WTC11 (cell line): ENCODE measurements around the gene ACOX2. TPM values are rescaled to one million over a fixed set of nuclear protein-coding genes. Genes with fewer than 3 reads are reported as not detected.

Experiments used
- ATAC-seq: fragments of 200-7000 bp; cut with Tn5 transposase; 2 replicates; pipeline ENCODE4 v1.10.0; 2021; ENCODE audit warnings: mild to moderate bottlenecking, moderate library complexity
- CTCF ChIA-PET: fragments of 300-600 bp; sonication (Branson Sonifier 250); formaldehyde crosslinking; loops from one replicate; lab custom pipeline; 2021; ENCODE audit warnings: antibody characterized with exemption; lab: Charles Lee
- POLR2A ChIA-PET: fragments of 350-600 bp; sonication (Branson Sonifier 250); formaldehyde crosslinking; loops from one replicate; lab custom pipeline; 2021; ENCODE audit warnings: antibody characterized with exemption; lab: Charles Lee
- DNase-seq: peaks from one replicate; pipeline ENCODE4 v3.0.0; 2021; ENCODE audit warnings: low spot score
- H3K27ac Mint-ChIP-seq: 2 replicates; pipeline ENCODE4 v1.8.0; 2021; ENCODE audit warnings: mixed read lengths
- H3K27me3 Mint-ChIP-seq: 2 replicates; pipeline ENCODE4 v1.8.0; 2021; ENCODE audit warnings: low read depth, mild to moderate bottlenecking, moderate library complexity, mixed read lengths
- H3K36me3 Mint-ChIP-seq: 2 replicates; pipeline ENCODE4 v1.8.0; 2021; ENCODE audit warnings: mixed read lengths
- H3K4me1 Mint-ChIP-seq: 2 replicates; pipeline ENCODE4 v1.8.0; 2022; ENCODE audit warnings: mixed read lengths
- H3K4me3 Mint-ChIP-seq: 2 replicates; pipeline ENCODE4 v1.8.0; 2021; ENCODE audit warnings: mild to moderate bottlenecking, moderate library complexity, mixed read lengths
- H3K9me3 Mint-ChIP-seq: 2 replicates; pipeline ENCODE4 v1.8.0; 2021; ENCODE audit warnings: mixed read lengths
- ATF1 ChIP-seq: sonication (generic); formaldehyde crosslinking; IDR thresholded peaks from 2 replicates; pipeline ENCODE4 v1.8.1; 2023; ENCODE audit warnings: mild to moderate bottlenecking, moderate library complexity, missing genetic modification reagents
- ATF6 ChIP-seq: sonication (generic); formaldehyde crosslinking; IDR thresholded peaks from 2 replicates; pipeline ENCODE4 v1.8.1; 2023; ENCODE audit warnings: mild to moderate bottlenecking, missing genetic modification reagents
- CBFB ChIP-seq: sonication (generic); formaldehyde crosslinking; IDR thresholded peaks from 2 replicates; pipeline ENCODE4 v1.8.1; 2022; ENCODE audit warnings: mild to moderate bottlenecking, low read depth, missing genetic modification reagents
- E2F5 ChIP-seq: sonication (generic); formaldehyde crosslinking; IDR thresholded peaks from 2 replicates; pipeline ENCODE4 v1.8.1; 2022; ENCODE audit warnings: mild to moderate bottlenecking, moderate library complexity, missing genetic modification reagents
- ETV6 ChIP-seq: sonication (generic); formaldehyde crosslinking; IDR thresholded peaks from 2 replicates; pipeline ENCODE4 v1.8.1; 2022; ENCODE audit warnings: mild to moderate bottlenecking, missing genetic modification reagents
- FOXJ3 ChIP-seq: sonication (generic); formaldehyde crosslinking; IDR thresholded peaks from 2 replicates; pipeline ENCODE4 v1.9.0; 2021; ENCODE audit warnings: missing genetic modification reagents, mild to moderate bottlenecking, borderline replicate concordance
- FOXP4 ChIP-seq: sonication (generic); formaldehyde crosslinking; IDR thresholded peaks from 2 replicates; pipeline ENCODE4 v1.8.0; 2022; ENCODE audit warnings: mild to moderate bottlenecking, missing genetic modification reagents
- HMGA2 ChIP-seq: fragments of 250-450 bp; sonication (Bioruptor Pico); IDR thresholded peaks from 2 replicates; pipeline ENCODE4 v1.4.0; 2021; ENCODE audit warnings: mild to moderate bottlenecking, moderate library complexity
- HMGXB4 ChIP-seq: sonication (generic); formaldehyde crosslinking; IDR thresholded peaks from 2 replicates; pipeline ENCODE4 v1.8.1; 2023; ENCODE audit warnings: mild to moderate bottlenecking, moderate library complexity, missing genetic modification reagents
- MXD4 ChIP-seq: fragments of 250-450 bp; sonication (Bioruptor Pico); IDR thresholded peaks from 2 replicates; pipeline ENCODE4 v1.8.0; 2021; ENCODE audit warnings: mild to moderate bottlenecking, moderate library complexity, borderline replicate concordance
- OVOL2 ChIP-seq: fragments of 250-450 bp; sonication (Bioruptor Pico); IDR thresholded peaks from 2 replicates; pipeline ENCODE4 v1.9.0; 2021; ENCODE audit warnings: mild to moderate bottlenecking, borderline replicate concordance
- PRDM15 ChIP-seq: sonication (generic); formaldehyde crosslinking; IDR thresholded peaks from 2 replicates; pipeline ENCODE4 v1.8.0; 2022; ENCODE audit warnings: missing genetic modification reagents
- SOX15 ChIP-seq: fragments of 250-450 bp; sonication (Bioruptor Pico); IDR thresholded peaks from 2 replicates; pipeline ENCODE4 v1.9.0; 2021; ENCODE audit warnings: mild to moderate bottlenecking
- STAT6 ChIP-seq: sonication (generic); formaldehyde crosslinking; conservative IDR thresholded peaks from 2 replicates; pipeline ENCODE4 v1.8.1; 2023; ENCODE audit warnings: mild to moderate bottlenecking, low read depth, missing genetic modification reagents, moderate library complexity
- TEAD4 ChIP-seq: sonication (generic); formaldehyde crosslinking; IDR thresholded peaks from 2 replicates; pipeline ENCODE4 v1.8.0; 2022; ENCODE audit warnings: mild to moderate bottlenecking, missing genetic modification reagents
- ZNF317 ChIP-seq: sonication (generic); formaldehyde crosslinking; IDR thresholded peaks from 2 replicates; pipeline ENCODE4 v1.8.1; 2023; ENCODE audit warnings: low read depth, mild to moderate bottlenecking, moderate library complexity, missing genetic modification reagents, borderline replicate concordance
- ZNF423 ChIP-seq: fragments of 250-450 bp; sonication (Bioruptor Pico); IDR thresholded peaks from 2 replicates; pipeline ENCODE4 v2.1.2; 2022; ENCODE audit warnings: mild to moderate bottlenecking, moderate library complexity
- ZNF425 ChIP-seq: fragments of 250-450 bp; sonication (Bioruptor Pico); conservative IDR thresholded peaks from 2 replicates; pipeline ENCODE4 v1.9.0; 2021; ENCODE audit warnings: mild to moderate bottlenecking
- total RNA-seq: library from RNA; stranded (reverse); gene quantifications from 3 replicates; pipeline ENCODE4 v1.2.3, GENCODE V29; 2021

ACOX2 gene
- total RNA-seq, 1 experiment from 2014 or later = 1.1 TPM

- Mint-ChIP-seq H3K9me3 (peaks cover 3% of the 10 kb centered on the region), H3K4me3 (no peak overlapping the region), H3K27ac (no peak overlapping the region), H3K36me3 (no peaks in the 10 kb centered on the region), H3K27me3 (peaks cover 13% of the 10 kb centered on the region), H3K4me1 (peaks cover 12% of the 10 kb centered on the region)
- ChIA-PET CTCF (interaction anchor here (1.0 to 1.3 kb wide), 2 partner anchors 9 to 176 kb away, joined by 3 to 5 read pairs; partner anchors contain the start of genes HTD2 and KCTD6), POLR2A (no interaction called here)
- ATAC-seq (no peak), DNase-seq (no peak)
- TF ChIP-seq TEAD4 (CRISPR knock-in tag) (no peak), MXD4 (CRISPR knock-in tag) (no peak), FOXJ3 (no peak), ATF6 (CRISPR knock-in tag) (no peak), ATF1 (CRISPR knock-in tag) (no peak), STAT6 (CRISPR knock-in tag) (no peak), CBFB (CRISPR knock-in tag) (no peak), SOX15 (CRISPR knock-in tag) (no peak), ZNF317 (no peak)
Observed at GRCh38 chr3:58482917-58483636, 53.9 kb downstream of the ACOX2 start.

GRCh38 chr3:58480309-58480708 is 56.7 kb downstream of the ACOX2 start:
- Mint-ChIP-seq H3K4me3 (no peak overlapping the region), H3K27me3 (no peaks in the 10 kb centered on the region), H3K36me3 (no peaks in the 10 kb centered on the region), H3K27ac (no peak overlapping the region), H3K9me3 (peaks cover 3% of the 10 kb centered on the region), H3K4me1 (0 out of 2 replicates have a peak, but pooled peaks cover 3% of the 10 kb centered on the region)
- CTCF ChIA-PET = interaction anchor here (1.1 to 1.4 kb wide), 2 partner anchors 12 to 17 kb away, joined by 3 to 6 read pairs; partner anchors contain the start of gene KCTD6
- ATAC-seq (no peak), DNase-seq (no peak)
- POLR2A ChIA-PET = no interaction called here
- TF ChIP-seq HMGA2 (CRISPR knock-in tag) (no peak), HMGXB4 (no peak), ZNF425 (CRISPR knock-in tag) (no peak), FOXP4 (CRISPR knock-in tag) (no peak), ZNF423 (CRISPR knock-in tag) (no peak), ETV6 (no peak), E2F5 (CRISPR knock-in tag) (no peak), PRDM15 (CRISPR knock-in tag) (no peak), OVOL2 (CRISPR knock-in tag) (no peak)
